Immature natural killer cell (primary cell): Measurements from ENCODE around the gene ARRDC5. TPM values are rescaled to one million over a fixed set of nuclear protein-coding genes. Genes with fewer than 3 reads are reported as not detected.

Source experiments
- DNase-seq, 3 donors: peaks; one replicate each; pipeline ENCODE4 v3.0.0; 2022; ENCODE audit warnings: mixed read lengths in 1 of 3
- H3K27ac Mint-ChIP-seq, 6 donors: one replicate each; pipeline ENCODE4 v1.8.0; 2020; ENCODE audit warnings: mixed read lengths in 6 of 6, mild to moderate bottlenecking in 5 of 6, inconsistent platforms in 4 of 6, moderate library complexity in 3 of 6
- H3K27me3 Mint-ChIP-seq, 3 donors: one replicate each; pipeline ENCODE4 v1.8.0; 2020 to 2021; ENCODE audit warnings: low read depth in 3 of 3, mild to moderate bottlenecking in 3 of 3, mixed read lengths in 3 of 3, moderate library complexity in 3 of 3, inconsistent platforms in 1 of 3
- H3K36me3 Mint-ChIP-seq, 3 donors: one replicate each; pipeline ENCODE4 v1.8.0; 2020; ENCODE audit warnings: mixed read lengths in 3 of 3, inconsistent platforms in 2 of 3, mild to moderate bottlenecking in 2 of 3
- H3K4me1 Mint-ChIP-seq, 2 donors: one replicate each; pipeline ENCODE4 v1.8.0; 2020; ENCODE audit warnings: inconsistent platforms in 2 of 2, mild to moderate bottlenecking in 2 of 2, mixed read lengths in 2 of 2, moderate library complexity in 1 of 2
- H3K4me3 Mint-ChIP-seq, 5 donors: one replicate each; pipeline ENCODE4 v1.8.0; 2020; ENCODE audit warnings: mild to moderate bottlenecking in 5 of 5, mixed read lengths in 5 of 5, inconsistent platforms in 3 of 5, moderate library complexity in 3 of 5
- H3K9me3 Mint-ChIP-seq, 6 donors: one replicate each; pipeline ENCODE4 v1.8.0; 2020; ENCODE audit warnings: mild to moderate bottlenecking in 6 of 6, mixed read lengths in 6 of 6, inconsistent platforms in 4 of 6, moderate library complexity in 3 of 6
- polyA plus RNA-seq, 3 donors: library from polyadenylated mRNA; unstranded; fragments of 300-500 nt; fragmentation: Illumina TruSeq; gene quantifications; one replicate each; pipeline ENCODE4 v1.2.3, GENCODE V29; 2021

ARRDC5 gene
- polyA plus RNA-seq, 3 donors from 2014 or later: 1.3 to 2.5 (median 2.5) TPM

- Mint-ChIP-seq H3K27ac (peak overlapping the region; percentile 97 to 100 (median 98)), H3K27me3 (peaks cover 4 to 17% (median 5%) of the 10 kb centered on the region in 3 donors), H3K36me3 (no peaks in the 10 kb centered on the region), H3K4me1 (peaks cover 55 to 56% of the 10 kb centered on the region in 2 donors), H3K9me3 (no peaks in the 10 kb centered on the region), H3K4me3 (peak overlapping the region; percentile 95 to 100 (median 99))
- DNase-seq: peak; percentile 59 to 63 (median 60)
These were observed 13.8 kb upstream of the ARRDC5 start for GRCh38 chr19:4916292-4917082.

- H3K4me1 Mint-ChIP-seq: peaks cover 68% of the 10 kb centered on the region in 2 donors
- peak overlapping the region; percentile 95 to 100 (median 99) for H3K4me3 Mint-ChIP-seq
- peak; percentile 47 to 60 (median 57) for DNase-seq
- no peaks in the 10 kb centered on the region for H3K9me3 Mint-ChIP-seq
- peaks cover 4 to 17% (median 5%) of the 10 kb centered on the region in 3 donors for H3K27me3 Mint-ChIP-seq
- peak overlapping the region; percentile 97 to 100 (median 98) for H3K27ac Mint-ChIP-seq
- no peaks in the 10 kb centered on the region for H3K36me3 Mint-ChIP-seq
These were observed 12.2 kb upstream of the ARRDC5 start for GRCh38 chr19:4914736-4915501.

- Mint-ChIP-seq H3K36me3 (no peaks in the 10 kb centered on the region), H3K4me3 (peak overlapping the region; percentile 95 to 100 (median 99)), H3K27ac (peak overlapping the region; percentile 97 to 100 (median 98)), H3K27me3 (peaks cover 4 to 17% (median 5%) of the 10 kb centered on the region in 3 donors), H3K9me3 (no peaks in the 10 kb centered on the region), H3K4me1 (peaks cover 68% of the 10 kb centered on the region in 2 donors)
- peak; percentile 16 to 46 (median 22) for DNase-seq
These were observed 11.5 kb upstream of the ARRDC5 start for GRCh38 chr19:4913996-4914735.

GRCh38 chr19:4911786-4912672, 9.3 kb upstream of the ARRDC5 start:
- Mint-ChIP-seq H3K4me3 (peak overlapping the region; percentile 80 to 100 (median 90)), H3K36me3 (no peaks in the 10 kb centered on the region), H3K27ac (peak overlapping the region; percentile 58 to 88 (median 78)), H3K27me3 (peaks cover 4 to 16% (median 5%) of the 10 kb centered on the region in 3 donors), H3K4me1 (peaks cover 73 to 76% of the 10 kb centered on the region in 2 donors), H3K9me3 (no peaks in the 10 kb centered on the region)
- peak; percentile 44 to 57 (median 44) for DNase-seq

GRCh38 chr19:4911314-4911713, 8.6 kb upstream of the ARRDC5 start:
- Mint-ChIP-seq H3K27ac (peak overlapping the region; percentile 58 to 88 (median 76)), H3K9me3 (no peaks in the 10 kb centered on the region), H3K36me3 (no peaks in the 10 kb centered on the region), H3K4me1 (peaks cover 68 to 69% of the 10 kb centered on the region in 2 donors), H3K4me3 (peak overlapping the region; percentile 80 to 100 (median 90)), H3K27me3 (peaks cover 1 to 12% (median 4%) of the 10 kb centered on the region in 3 donors)
- DNase-seq: no peak

GRCh38 chr19:4910594-4911281, 8.0 kb upstream of the ARRDC5 start:
- Mint-ChIP-seq H3K36me3 (no peaks in the 10 kb centered on the region), H3K27ac (peak overlapping the region in 5 of 6 donors; percentile 28 to 88 (median 76)), H3K4me1 (peaks cover 63% of the 10 kb centered on the region in 2 donors), H3K9me3 (no peaks in the 10 kb centered on the region), H3K27me3 (peaks cover 0 to 7% (median 4%) of the 10 kb centered on the region in 3 donors), H3K4me3 (peak overlapping the region; percentile 80 to 100 (median 90))
- peak in 2 of 3 donors; percentile 10 to 24 for DNase-seq

GRCh38 chr19:4909897-4910593, 7.3 kb upstream of the ARRDC5 start:
- H3K4me1 Mint-ChIP-seq: peaks cover 56 to 57% of the 10 kb centered on the region in 2 donors
- DNase-seq: peak; percentile 89 to 92 (median 91)
- H3K9me3 Mint-ChIP-seq: no peaks in the 10 kb centered on the region
- no peaks in the 10 kb centered on the region for H3K36me3 Mint-ChIP-seq
- H3K4me3 Mint-ChIP-seq: peak overlapping the region; percentile 80 to 100 (median 90)
- H3K27me3 Mint-ChIP-seq: peaks cover 0 to 6% (median 4%) of the 10 kb centered on the region in 3 donors
- H3K27ac Mint-ChIP-seq: peak overlapping the region in 2 of 6 donors; percentile 28 to 53

- Mint-ChIP-seq H3K4me3 (peak within 1 kb of the TSS; percentile 80 to 100 (median 90)), H3K4me1 (peaks cover 49 to 52% of the 10 kb centered on the region in 2 donors), H3K9me3 (no peaks in the 10 kb centered on the region), H3K27me3 (peaks cover 0 to 6% (median 4%) of the 10 kb centered on the region in 3 donors), H3K36me3 (no peaks in the 10 kb centered on the region), H3K27ac (peak within 1 kb of the TSS in 2 of 6 donors; percentile 28 to 53)
- no peak for DNase-seq
These were observed 6.6 kb upstream of the ARRDC5 start, which contains the start of gene UHRF1 for GRCh38 chr19:4909156-4909896. TSS of gene UHRF1 (plus strand) at chr19:4909501. CDS start at chr19:4910886, 1,385 bp downstream.

- Mint-ChIP-seq H3K4me3 (peak overlapping the region; percentile 46 to 73 (median 56)), H3K36me3 (no peaks in the 10 kb centered on the region), H3K27ac (no peak overlapping the region), H3K9me3 (no peaks in the 10 kb centered on the region), H3K27me3 (peaks cover 0 to under 1% (median under 1%) of the 10 kb centered on the region in 3 donors), H3K4me1 (peaks cover 44 to 47% of the 10 kb centered on the region in 2 donors)
- no peak for DNase-seq
These were observed 6.1 kb upstream of the ARRDC5 start for GRCh38 chr19:4908781-4909155.

- peak overlapping the region in 1 of 6 donors; percentile 35 for H3K27ac Mint-ChIP-seq
- DNase-seq: no peak
- no peaks in the 10 kb centered on the region for H3K36me3 Mint-ChIP-seq
- H3K9me3 Mint-ChIP-seq: no peaks in the 10 kb centered on the region
- H3K4me1 Mint-ChIP-seq: peaks cover 42 to 43% of the 10 kb centered on the region in 2 donors
- peak overlapping the region; percentile 46 to 73 (median 56) for H3K4me3 Mint-ChIP-seq
- H3K27me3 Mint-ChIP-seq: no peaks in the 10 kb centered on the region
These were observed 5.7 kb upstream of the ARRDC5 start for GRCh38 chr19:4908360-4908759.

- DNase-seq: no peak
- Mint-ChIP-seq H3K36me3 (no peaks in the 10 kb centered on the region), H3K27me3 (peaks cover 0 to 3% (median 0%) of the 10 kb centered on the region in 3 donors), H3K4me3 (no peak overlapping the region), H3K9me3 (no peaks in the 10 kb centered on the region), H3K27ac (no peak overlapping the region), H3K4me1 (peaks cover 32 to 36% of the 10 kb centered on the region in 2 donors)
These were observed 4.3 kb upstream of the ARRDC5 start for GRCh38 chr19:4906963-4907362.
